Measurements from ENCODE around the gene PAQR5. TPM values are rescaled to one million over a fixed set of nuclear protein-coding genes. Genes with fewer than 3 reads are reported as not detected.
A peak's percentile ranks its signal among the peaks of the same experiment; 100 is the strongest.

Gene PAQR5
- total RNA-seq, 1 donor: 1.3 TPM

DNA sequence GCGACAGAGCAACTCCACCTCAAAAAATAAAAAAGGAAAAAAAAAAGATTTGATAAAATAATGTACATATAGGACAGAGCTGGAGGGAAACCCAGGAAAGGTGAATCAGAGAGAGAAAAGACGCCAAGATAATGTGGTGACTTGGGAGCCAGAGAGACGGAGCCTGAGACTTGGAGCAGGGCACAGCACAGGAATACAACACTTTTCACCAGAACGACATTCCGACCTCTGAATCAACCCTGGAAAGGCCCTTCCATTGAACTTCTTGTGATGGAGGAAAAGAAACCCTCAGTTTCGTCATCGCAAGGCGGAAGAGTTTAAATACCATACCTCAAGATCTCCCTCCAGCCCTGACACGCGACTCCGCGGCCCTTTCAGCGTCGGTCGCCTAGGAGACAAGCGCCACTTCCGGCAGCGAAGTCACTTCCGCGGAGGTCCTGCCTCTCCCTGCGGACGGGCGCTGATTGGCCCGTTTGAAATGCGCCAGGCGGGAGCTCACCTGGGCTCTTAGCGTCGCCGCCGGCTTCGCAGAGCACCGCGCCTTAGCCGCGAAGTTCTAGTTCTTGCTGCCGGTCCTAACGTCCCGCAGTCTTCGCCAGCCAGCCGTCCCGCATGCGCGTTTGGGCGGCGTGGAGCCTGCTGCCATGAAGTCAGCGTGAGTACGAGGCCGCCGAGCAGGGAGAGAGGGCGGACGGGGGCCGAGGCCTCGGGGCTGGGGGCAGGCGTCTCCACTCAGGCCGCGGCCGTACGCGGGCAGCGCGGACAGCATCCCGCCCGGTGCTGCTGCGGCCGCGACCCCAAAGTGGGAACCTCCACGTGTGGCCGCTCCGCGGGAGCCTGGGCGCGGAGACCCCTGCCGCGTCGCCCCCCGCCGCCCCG is 115.3 kb downstream of the PAQR5 start, which contains the start of gene KIF23:
Gene KIF23, plus strand, starts transcription at position 528 of the 879 bp plus-strand sequence. Its CDS starts 117 bp downstream, at position 645.
- peak; percentile 94 for DNase-seq (ENCODE audit: low read depth)
- TF ChIP-seq, protein P1, sequence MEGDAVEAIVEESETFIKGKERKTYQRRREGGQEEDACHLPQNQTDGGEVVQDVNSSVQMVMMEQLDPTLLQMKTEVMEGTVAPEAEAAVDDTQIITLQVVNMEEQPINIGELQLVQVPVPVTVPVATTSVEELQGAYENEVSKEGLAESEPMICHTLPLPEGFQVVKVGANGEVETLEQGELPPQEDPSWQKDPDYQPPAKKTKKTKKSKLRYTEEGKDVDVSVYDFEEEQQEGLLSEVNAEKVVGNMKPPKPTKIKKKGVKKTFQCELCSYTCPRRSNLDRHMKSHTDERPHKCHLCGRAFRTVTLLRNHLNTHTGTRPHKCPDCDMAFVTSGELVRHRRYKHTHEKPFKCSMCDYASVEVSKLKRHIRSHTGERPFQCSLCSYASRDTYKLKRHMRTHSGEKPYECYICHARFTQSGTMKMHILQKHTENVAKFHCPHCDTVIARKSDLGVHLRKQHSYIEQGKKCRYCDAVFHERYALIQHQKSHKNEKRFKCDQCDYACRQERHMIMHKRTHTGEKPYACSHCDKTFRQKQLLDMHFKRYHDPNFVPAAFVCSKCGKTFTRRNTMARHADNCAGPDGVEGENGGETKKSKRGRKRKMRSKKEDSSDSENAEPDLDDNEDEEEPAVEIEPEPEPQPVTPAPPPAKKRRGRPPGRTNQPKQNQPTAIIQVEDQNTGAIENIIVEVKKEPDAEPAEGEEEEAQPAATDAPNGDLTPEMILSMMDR (IDR thresholded peaks at IDR 0.05; ENCODE audit: insufficient read depth, low read depth, low read length): no peak
- peak within 1 kb of the TSS; percentile 92 for H3K4me3 ChIP-seq (ENCODE audit: low read depth, low read length)

DNA sequence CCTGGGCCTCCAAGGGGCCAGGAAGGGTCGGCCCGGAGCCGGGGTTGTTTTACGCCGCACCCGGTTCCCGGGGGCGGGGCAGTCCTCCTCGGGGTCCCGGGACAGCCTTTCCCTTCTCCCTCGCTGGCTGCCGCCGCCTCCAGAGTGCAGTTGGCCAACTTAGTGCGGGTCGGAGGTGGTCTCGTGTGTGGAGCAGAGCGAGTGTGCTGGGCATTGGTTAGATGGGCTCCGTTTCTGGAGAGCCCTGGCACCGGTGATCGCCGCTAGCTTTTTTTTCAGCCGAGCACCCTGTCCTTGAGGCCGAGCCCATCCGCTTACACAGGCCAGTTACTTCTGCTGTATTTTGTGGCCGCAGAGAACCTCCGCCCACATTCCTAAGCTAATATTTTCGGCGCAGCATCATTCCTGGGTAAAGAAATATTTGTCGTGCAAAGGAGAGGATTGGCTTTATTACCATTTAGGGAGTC is 116.0 kb downstream of the PAQR5 start:
- TF ChIP-seq, protein P1 (IDR thresholded peaks at IDR 0.05; ENCODE audit: insufficient read depth, low read depth, low read length): no peak
- peak; percentile 86 for DNase-seq (ENCODE audit: low read depth)
- H3K4me3 ChIP-seq (ENCODE audit: low read depth, low read length): peak overlapping the region; percentile 92

DNA sequence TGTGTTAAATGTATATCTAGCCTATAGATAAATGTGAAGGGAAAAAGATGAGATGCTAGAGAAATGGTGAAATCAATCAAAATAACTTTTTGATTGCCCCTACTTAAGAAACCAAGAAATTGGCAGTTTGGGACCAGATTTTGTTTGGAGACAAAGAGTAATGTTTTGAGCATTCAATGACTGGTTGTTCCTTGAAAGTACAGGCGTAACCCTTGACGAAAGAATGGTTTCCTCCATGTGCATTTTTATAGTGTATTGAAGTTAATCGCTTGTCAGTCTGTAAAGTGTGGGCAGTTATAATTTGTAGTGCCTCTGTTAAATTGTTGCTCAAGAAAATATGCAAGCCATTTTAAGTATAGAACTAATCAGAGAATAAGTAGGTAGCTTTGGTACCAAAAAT is 116.7 kb downstream of the PAQR5 start:
- DNase-seq (ENCODE audit: low read depth): peak; percentile 46
- peak overlapping the region; percentile 92 for H3K4me3 ChIP-seq (ENCODE audit: low read depth, low read length)
- TF ChIP-seq, protein P1 (IDR thresholded peaks at IDR 0.05; ENCODE audit: insufficient read depth, low read depth, low read length): no peak

DNA sequence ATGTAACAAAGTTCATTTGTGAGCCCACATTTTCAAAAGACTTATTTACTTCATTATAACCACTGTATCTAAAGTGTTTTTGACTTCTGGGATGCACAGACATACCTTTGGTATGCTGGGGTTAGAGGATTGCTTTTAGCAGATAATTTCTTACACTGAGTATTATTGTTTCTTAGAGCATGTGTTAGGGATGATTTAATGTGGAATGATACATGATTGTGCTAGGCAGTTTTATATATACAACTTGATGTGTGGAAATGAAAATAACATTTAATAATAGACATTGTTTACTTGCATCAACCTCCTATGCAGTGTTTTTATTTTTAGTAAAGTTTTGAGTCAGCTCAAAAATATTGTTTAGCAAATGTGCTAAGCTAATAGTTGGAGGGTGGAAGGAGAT is 118.9 kb downstream of the PAQR5 start:
- DNase-seq (ENCODE audit: low read depth): peak; percentile 70
- H3K4me3 ChIP-seq (ENCODE audit: low read depth, low read length): no peak overlapping the region
- TF ChIP-seq, protein P1 (IDR thresholded peaks at IDR 0.05; ENCODE audit: insufficient read depth, low read depth, low read length): no peak

DNA sequence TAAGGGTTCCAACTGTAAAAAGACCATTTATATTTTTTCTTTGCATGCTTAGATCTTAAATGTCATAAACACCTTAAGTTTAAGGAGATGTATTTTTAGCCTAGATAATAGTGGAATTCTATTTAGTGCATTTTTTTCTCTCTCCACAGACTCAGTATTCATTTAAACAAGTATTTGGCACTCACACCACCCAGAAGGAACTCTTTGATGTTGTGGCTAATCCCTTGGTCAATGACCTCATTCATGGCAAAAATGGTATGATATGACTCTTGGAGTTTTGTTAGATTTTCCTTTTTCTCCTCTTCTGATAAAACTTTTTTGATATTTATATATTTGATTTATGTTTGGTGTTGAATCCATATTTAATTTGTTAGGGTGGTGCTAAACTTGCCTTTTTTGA is 122.8 kb downstream of the PAQR5 start:
- TF ChIP-seq, protein P1 (IDR thresholded peaks at IDR 0.05; ENCODE audit: insufficient read depth, low read depth, low read length): no peak
- no peak overlapping the region for H3K4me3 ChIP-seq (ENCODE audit: low read depth, low read length)
- DNase-seq (ENCODE audit: low read depth): no peak

DNA sequence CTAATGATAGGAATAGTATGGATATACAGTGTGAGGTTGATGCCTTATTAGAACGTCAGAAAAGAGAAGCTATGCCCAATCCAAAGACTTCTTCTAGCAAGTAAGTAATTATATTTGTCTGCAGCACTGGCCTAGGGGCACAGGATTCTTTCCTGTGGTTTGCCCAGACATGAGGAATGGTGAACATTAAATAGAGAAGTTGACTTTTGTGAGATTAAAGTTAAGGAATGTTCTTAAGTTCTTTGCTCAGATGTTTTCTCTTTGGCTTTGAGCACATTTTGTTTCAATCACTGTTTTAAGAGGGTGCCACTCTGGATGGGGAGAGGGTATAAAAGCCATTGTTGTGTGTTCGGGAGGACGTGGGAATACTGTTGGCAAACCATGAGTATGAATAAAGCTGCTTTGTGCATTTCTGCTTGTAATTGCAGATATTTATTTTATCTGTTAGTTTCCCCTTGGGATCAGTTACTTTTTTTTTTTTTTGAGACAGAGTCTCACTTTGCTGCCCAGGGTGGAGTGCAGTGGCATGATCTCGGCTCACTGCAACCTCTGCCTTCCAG is 123.7 kb downstream of the PAQR5 start:
- H3K4me3 ChIP-seq (ENCODE audit: low read depth, low read length): no peak overlapping the region
- TF ChIP-seq, protein P1 (IDR thresholded peaks at IDR 0.05; ENCODE audit: insufficient read depth, low read depth, low read length): no peak
- no peak for DNase-seq (ENCODE audit: low read depth)
